ENCODE results near the gene BPIFA2. TPM values are rescaled to one million over a fixed set of nuclear protein-coding genes. Genes with fewer than 3 reads are reported as not detected.

Gene BPIFA2
- total and polyA plus RNA-seq, 8 donors: not detected

DNA sequence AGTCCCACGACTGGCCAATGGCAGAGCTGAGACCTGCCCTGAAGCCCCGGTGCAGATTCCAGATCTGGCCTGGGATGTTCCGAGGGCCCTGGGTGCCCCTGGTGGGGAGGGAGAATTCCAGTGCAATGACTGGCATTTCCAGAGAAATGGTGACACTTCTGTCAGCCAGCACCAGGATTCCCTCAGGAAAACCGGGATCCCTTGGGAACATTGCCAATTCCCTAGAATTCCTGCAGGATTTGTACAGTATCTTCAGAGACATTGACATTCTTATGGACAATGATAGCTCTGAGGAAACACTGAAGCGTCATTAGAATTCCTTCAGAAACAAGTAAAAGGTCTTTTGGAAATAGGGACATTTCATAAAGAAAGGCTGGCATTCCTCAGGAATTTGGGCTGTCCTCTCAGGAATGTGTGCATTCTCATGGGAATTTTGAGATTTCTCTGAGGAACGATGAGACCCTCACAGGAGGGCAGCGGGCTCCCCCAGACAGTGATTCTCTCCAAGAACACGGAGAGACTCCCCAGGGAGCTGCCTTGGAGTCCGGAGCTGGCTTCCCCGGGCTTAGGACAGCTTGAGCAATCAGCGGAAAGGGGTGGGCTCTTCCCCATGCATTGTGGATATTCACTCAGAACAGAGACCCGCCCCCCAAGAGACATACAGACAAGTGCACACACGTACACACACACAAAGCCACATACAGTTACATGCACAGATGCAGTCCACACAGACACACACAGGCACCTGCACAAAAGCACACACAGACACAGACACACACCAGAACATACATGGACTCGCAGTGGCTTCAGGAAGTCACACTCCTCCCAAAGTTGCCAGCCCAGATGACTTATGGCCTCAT, 35.2 kb upstream of the BPIFA2 start:
- Histone ChIP-seq H3K27me3 (no peaks in the 10 kb centered on the region), H3K27ac (no peak overlapping the region), H3K4me3 (no peak overlapping the region), H3K36me3 (no peaks in the 10 kb centered on the region), H3K9me3 (no peaks in the 10 kb centered on the region), H3K4me1 (peaks cover 3 to 13% (median 4%) of the 10 kb centered on the region in 3 donors)
- DNase-seq: no peak
- TF ChIP-seq, protein P1, sequence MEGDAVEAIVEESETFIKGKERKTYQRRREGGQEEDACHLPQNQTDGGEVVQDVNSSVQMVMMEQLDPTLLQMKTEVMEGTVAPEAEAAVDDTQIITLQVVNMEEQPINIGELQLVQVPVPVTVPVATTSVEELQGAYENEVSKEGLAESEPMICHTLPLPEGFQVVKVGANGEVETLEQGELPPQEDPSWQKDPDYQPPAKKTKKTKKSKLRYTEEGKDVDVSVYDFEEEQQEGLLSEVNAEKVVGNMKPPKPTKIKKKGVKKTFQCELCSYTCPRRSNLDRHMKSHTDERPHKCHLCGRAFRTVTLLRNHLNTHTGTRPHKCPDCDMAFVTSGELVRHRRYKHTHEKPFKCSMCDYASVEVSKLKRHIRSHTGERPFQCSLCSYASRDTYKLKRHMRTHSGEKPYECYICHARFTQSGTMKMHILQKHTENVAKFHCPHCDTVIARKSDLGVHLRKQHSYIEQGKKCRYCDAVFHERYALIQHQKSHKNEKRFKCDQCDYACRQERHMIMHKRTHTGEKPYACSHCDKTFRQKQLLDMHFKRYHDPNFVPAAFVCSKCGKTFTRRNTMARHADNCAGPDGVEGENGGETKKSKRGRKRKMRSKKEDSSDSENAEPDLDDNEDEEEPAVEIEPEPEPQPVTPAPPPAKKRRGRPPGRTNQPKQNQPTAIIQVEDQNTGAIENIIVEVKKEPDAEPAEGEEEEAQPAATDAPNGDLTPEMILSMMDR (IDR thresholded peaks at IDR 0.05): no peak
- no peak for FAIRE-seq
- 68% methylated on average over 14 of the region's 14 CpGs for WGBS, 2 donors
- no peak for ATAC-seq
- intact Hi-C loops (cut with DNase I): no loop called here

DNA sequence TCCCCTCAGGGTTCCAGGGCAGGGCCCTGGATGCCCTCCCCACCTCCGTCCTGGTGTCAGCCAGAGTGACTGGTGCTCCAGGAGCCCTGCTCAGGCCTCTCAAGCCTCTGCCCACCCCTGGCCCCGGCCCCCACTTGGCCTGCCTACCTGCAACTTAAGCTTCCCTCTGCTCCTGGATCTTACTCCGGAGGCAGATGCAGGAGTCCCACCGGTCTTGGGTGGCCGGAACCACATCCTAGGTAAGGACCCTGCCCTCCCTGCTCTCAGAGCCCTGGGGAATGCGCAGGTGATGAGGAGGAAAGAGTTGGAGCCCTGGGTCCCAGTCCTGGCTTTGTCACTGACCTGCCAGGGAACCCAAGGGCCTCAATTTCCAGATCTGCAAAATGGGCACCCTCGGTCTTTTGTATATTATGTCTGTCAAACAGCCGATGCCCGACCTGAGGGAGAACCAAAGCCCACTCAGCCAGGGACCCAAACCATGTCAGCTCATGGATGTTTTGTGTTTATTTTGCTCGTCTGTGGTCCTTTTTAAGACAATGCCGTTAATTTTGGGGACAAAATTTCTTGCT, 34.5 kb upstream of the BPIFA2 start:
- DNase-seq: no peak
- no peak for FAIRE-seq
- Histone ChIP-seq H3K27me3 (no peaks in the 10 kb centered on the region), H3K9me3 (no peaks in the 10 kb centered on the region), H3K4me3 (no peak overlapping the region), H3K4me1 (peaks cover 0 to 7% (median 0%) of the 10 kb centered on the region in 3 donors), H3K27ac (no peak overlapping the region), H3K36me3 (no peaks in the 10 kb centered on the region)
- intact Hi-C loops (cut with DNase I): no loop called here
- TF ChIP-seq, protein P1 (IDR thresholded peaks at IDR 0.05): no peak
- ATAC-seq: no peak
- 79 to 92% methylated on average over 11 of the region's 11 CpGs for WGBS, 2 donors

DNA sequence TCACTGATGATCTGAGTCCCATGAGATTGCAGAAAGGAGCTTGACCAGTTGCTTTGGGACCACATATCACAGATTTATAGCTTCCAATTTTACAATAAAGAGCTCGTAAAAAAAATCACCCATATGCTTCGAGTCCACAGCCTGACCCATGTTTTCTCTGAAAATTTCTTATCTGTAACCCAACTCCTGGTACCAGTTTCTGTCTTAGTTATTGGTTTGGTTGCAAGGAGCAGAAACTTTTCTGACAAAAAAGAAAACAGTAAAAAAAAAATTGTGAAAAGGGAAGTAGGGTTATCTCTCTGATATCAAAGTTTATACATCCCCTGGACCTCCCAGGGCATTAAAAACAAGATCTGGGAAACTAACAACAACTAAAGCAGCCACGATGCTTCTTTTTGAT, 30.8 kb upstream of the BPIFA2 start:
- TF ChIP-seq, protein P1 (IDR thresholded peaks at IDR 0.05): no peak
- DNase-seq (no peak), ATAC-seq (no peak), FAIRE-seq (no peak)
- 69 to 76% methylated on average over 3 of the region's 3 CpGs for WGBS, 2 donors
- Histone ChIP-seq H3K9me3 (no peaks in the 10 kb centered on the region), H3K27me3 (no peaks in the 10 kb centered on the region), H3K27ac (no peak overlapping the region), H3K4me3 (no peak overlapping the region), H3K4me1 (no peaks in the 10 kb centered on the region), H3K36me3 (no peaks in the 10 kb centered on the region)
- intact Hi-C loops (cut with DNase I): no loop called here

DNA sequence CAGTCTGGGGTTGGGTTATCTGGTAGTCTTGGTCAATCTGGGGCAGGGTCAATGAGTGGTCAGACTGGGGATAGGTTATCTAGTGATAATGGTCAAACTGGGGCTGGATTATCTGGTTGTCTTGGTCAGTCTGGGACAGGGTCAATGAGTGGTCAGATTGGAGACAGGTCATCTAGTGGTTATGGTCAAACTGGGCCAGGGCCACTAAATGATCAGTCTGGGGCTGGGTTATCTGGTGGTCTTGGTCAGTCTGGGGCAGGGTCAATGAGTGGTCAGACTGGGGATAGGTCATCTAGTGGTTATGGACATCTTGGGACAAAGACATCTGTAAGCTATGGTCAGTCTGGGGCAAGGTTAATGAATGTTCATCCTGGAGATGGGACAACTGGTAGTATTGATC, 28.5 kb upstream of the BPIFA2 start:
- Histone ChIP-seq H3K9me3 (no peaks in the 10 kb centered on the region), H3K36me3 (no peaks in the 10 kb centered on the region), H3K27me3 (no peaks in the 10 kb centered on the region), H3K27ac (no peak overlapping the region), H3K4me3 (no peak overlapping the region), H3K4me1 (no peaks in the 10 kb centered on the region)
- no peak for FAIRE-seq
- no peak for DNase-seq
- intact Hi-C loops (cut with DNase I): no loop called here
- no peak for ATAC-seq
- TF ChIP-seq, protein P1 (IDR thresholded peaks at IDR 0.05): no peak

DNA sequence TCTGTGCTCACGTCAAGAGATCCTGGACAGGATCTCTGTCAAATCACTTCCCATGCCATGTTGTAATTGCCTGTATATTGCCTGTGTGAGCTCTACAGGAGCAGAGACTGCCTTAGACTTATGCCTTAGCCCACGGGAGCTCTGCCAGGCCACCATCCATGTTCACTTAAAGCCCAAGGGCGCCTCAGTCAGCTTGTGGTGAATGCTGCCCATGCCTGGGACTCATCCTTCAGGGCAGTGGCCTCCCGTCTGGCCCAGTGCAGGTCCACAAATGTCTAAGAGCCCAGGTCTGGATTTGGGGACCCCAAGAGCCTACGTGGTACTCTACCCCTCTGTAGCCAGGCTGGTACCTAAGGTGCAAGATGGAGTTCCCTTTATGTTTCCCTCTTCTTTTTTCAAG, 22.4 kb upstream of the BPIFA2 start:
- H3K4me1 ChIP-seq: no peaks in the 10 kb centered on the region
- TF ChIP-seq, protein P1 (IDR thresholded peaks at IDR 0.05): no peak
- no peak for FAIRE-seq
- intact Hi-C loops (cut with DNase I): no loop called here
- no peak overlapping the region for H3K4me3 ChIP-seq
- WGBS, 2 donors: 71 to 82% methylated on average over 5 of the region's 5 CpGs
- no peaks in the 10 kb centered on the region for H3K36me3 ChIP-seq
- no peak for DNase-seq
- H3K27ac ChIP-seq: no peak overlapping the region
- H3K27me3 ChIP-seq: no peaks in the 10 kb centered on the region
- H3K9me3 ChIP-seq: no peaks in the 10 kb centered on the region
- no peak for ATAC-seq
